GM13976 (cell line): ENCODE measurements around the gene LPAR5.

Experiments
- DNase-seq: peaks from one replicate; pipeline ENCODE4 v3.0.0; 2012; ENCODE audit warnings: low spot score
- CTCF ChIP-seq: IDR thresholded peaks from 2 replicates; pipeline ENCODE4 v1.5.1; 2012; ENCODE audit warnings: borderline replicate concordance, mild to moderate bottlenecking; ENCODE audit not compliant: insufficient read depth; ENCODE audit errors: extremely low read depth, missing control alignments, control extremely low read depth
- in situ Hi-C: fragments of 300-500 bp; cut with MboI; formaldehyde crosslinking; loops from one replicate; pipeline ENCODE4 v1.12.0; 2022; ENCODE audit warnings: low sequenced_read_pairs, mixed read lengths, inconsistent platforms; ENCODE audit not compliant: unreplicated experiment

Gene LPAR5

DNA sequence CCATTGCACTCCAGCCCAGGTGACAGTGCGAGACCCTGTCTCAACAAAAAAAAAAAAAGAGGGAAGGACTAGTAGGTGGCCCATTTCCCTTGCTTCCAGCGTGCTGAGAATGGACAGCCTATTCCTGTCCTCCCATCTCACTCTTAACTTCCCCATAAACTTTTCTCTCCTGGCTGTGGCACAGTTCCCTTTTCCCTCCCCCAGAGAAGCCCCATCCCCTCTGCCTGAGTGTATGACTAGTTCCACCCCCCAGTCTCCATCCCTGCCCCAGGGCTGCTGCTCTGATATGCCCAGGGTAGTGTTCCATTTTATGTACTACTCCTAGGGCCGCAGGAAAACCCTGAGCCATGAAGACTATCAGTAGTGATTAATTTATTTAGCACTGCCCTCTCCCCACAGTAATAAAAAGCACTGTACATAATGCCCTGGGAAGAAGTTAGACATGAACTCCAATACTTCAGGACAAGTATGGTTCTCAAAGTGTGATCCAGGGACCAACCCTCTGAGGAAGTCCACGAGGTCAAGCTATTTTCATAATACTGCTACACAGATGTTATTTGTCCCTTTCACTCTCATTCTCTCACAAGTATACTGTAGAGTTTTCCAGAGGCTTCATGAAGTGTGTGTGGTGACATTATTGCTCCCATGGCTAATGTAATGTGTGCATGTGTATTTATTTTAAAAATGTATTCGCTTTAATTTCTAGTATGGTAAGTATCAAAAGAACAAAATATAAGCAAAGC is 17.1 kb downstream of the LPAR5 start:
- no peak for DNase-seq
- in situ Hi-C loops: no loop called here
- TF ChIP-seq CTCF: no peak

DNA sequence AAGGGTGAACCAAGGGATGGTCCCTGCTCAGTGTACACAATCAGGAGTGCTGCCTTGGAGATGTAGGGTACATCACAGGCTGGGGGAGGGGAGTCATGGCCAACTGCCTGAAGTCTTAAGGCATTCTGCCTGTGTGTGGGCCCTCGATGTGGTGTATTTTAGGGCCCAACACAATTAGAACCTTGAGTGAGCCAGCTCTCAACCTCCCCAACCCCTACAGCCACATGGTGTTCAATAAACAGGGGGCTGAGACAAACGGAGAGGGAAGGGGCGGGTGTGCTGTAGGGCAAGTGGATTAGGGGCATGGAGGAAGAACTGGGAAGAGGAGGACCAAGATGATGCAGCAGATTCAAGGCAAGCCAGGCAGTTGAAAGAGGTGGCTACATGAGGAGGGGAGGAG is 20.0 kb downstream of the LPAR5 start:
- in situ Hi-C loops: no loop called here
- no peak for TF ChIP-seq CTCF
- DNase-seq: no peak

DNA sequence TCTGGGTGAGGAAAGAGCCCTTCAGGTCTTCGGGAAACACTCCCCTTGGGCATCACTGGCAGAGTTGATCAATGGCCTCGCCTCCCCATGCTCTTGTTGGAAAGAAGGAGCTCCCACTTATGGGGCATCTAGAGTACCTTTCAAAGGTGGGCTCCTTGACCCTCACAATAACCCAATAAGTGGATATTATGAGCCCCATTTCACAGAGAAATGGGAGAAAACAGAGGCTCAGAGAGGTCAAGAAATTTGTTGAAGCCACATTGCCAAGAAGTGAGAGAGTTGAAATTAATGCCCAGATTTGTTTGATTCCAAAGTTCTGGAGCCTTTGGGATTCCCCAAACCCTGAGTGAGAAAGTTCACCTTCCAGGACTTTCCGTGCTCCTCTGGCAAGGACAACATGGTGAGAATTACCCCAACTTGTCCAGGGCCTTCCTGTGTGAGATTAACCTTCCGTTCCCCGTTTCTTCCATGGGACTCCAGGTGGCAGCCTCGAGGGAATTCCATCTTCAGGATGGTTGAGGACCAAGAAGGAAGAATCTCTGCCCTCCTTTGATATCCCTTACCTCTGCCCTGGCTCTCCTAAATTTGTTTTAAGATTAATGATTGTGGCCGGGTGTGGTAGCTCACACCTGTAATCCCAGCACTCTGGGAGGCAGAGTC is 21.1 kb downstream of the LPAR5 start:
- in situ Hi-C loops: no loop called here
- no peak for DNase-seq
- TF ChIP-seq CTCF: no peak

GRCh38 chr12:6613776-6614512 is 21.8 kb downstream of the LPAR5 start:
- in situ Hi-C loops: no loop called here
- peak; percentile 78 for DNase-seq
- peak; percentile 22 for TF ChIP-seq CTCF

DNA sequence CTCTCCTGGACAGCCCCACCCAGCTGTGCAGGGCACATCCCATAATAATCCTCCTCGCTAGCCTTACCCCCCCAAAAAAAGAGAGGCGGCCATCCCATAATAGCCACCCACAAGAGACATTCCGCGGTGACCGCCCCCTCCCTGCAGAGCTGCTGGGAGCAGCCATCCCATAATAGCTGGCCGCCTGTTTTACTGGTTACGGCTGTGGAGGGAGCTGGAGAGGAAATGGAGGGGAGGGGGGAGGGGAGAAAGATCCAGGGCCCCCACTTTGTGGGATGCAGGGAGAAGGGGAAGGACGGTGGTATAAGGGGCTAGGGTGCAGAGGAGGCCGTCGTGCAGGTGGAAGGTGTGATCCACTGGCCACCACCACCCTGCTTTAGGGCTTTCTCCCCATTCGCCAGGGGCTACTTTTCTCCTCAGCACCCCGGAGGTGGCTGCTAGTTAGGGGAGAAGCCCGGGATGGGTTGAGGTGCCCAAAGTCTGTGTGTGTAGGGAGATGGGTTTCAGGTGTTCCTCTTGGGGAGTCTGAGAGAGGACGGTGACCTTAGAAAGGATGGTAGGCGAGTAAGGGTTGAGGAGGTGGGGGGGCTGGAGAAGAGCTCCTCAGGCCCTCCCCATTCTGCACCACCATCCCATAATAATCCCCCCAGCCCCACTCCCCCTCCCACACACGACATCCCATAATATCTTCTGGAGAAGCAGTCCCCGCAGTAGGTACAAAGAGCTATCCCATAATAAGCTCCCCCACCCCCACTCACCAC is 22.6 kb downstream of the LPAR5 start:
- in situ Hi-C loops: no loop called here
- DNase-seq: peak; percentile 59
- TF ChIP-seq CTCF: no peak

- DNase-seq: no peak
- in situ Hi-C loops: no loop called here
- no peak for TF ChIP-seq CTCF
These were observed 23.1 kb downstream of the LPAR5 start for GRCh38 chr12:6612652-6613014.
